Uterus (tissue), 2 donors: Measurements from ENCODE around the gene SERGEF.

ENCODE experiments used
- POLR2A ChIP-seq, 2 donors: fragments of 450-650 bp; IDR thresholded peaks; one replicate each; pipeline ENCODE4 v1.6.1; 2016; ENCODE audit warnings: antibody characterized with exemption in 2 of 2, mild to moderate bottlenecking in 1 of 2, moderate library complexity in 1 of 2
- TF ChIP-seq, protein P1 (sequence below), 4 experiments: fragments of 200-600 bp in 2 of 4; fragments of 450-650 bp in 2 of 4; sonication (generic) in 2 of 4; IDR thresholded peaks; one replicate each; pipeline ENCODE4 v1.5.1; 2016 to 2019; ENCODE audit warnings: antibody characterized with exemption in 4 of 4, mild to moderate bottlenecking in 2 of 4, moderate library complexity in 1 of 4

- TF ChIP-seq, protein P1, sequence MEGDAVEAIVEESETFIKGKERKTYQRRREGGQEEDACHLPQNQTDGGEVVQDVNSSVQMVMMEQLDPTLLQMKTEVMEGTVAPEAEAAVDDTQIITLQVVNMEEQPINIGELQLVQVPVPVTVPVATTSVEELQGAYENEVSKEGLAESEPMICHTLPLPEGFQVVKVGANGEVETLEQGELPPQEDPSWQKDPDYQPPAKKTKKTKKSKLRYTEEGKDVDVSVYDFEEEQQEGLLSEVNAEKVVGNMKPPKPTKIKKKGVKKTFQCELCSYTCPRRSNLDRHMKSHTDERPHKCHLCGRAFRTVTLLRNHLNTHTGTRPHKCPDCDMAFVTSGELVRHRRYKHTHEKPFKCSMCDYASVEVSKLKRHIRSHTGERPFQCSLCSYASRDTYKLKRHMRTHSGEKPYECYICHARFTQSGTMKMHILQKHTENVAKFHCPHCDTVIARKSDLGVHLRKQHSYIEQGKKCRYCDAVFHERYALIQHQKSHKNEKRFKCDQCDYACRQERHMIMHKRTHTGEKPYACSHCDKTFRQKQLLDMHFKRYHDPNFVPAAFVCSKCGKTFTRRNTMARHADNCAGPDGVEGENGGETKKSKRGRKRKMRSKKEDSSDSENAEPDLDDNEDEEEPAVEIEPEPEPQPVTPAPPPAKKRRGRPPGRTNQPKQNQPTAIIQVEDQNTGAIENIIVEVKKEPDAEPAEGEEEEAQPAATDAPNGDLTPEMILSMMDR (IDR thresholded peaks at IDR 0.05): no peak
- no peak for TF ChIP-seq POLR2A (IDR thresholded peaks at IDR 0.05)
Observed at GRCh38 chr11:17878743-17879142, 134.1 kb downstream of the SERGEF start.
